K562 treated with DMSO at 1 percent for 48 hours (cell line): Measurements from ENCODE around the gene UQCR10. TPM values are rescaled to one million over a fixed set of nuclear protein-coding genes. Genes with fewer than 3 reads are reported as not detected.

Source experiments
- total RNA-seq: library from RNA; unstranded; fragments of 300-600 nt; gene quantifications from 2 replicates; pipeline ENCODE4 v1.2.3, GENCODE V29; 2022; ENCODE audit warnings: low replicate concordance; ENCODE audit errors: extremely low read depth

The UQCR10 gene
- total RNA-seq, result not detected in 2 replicates

DNA sequence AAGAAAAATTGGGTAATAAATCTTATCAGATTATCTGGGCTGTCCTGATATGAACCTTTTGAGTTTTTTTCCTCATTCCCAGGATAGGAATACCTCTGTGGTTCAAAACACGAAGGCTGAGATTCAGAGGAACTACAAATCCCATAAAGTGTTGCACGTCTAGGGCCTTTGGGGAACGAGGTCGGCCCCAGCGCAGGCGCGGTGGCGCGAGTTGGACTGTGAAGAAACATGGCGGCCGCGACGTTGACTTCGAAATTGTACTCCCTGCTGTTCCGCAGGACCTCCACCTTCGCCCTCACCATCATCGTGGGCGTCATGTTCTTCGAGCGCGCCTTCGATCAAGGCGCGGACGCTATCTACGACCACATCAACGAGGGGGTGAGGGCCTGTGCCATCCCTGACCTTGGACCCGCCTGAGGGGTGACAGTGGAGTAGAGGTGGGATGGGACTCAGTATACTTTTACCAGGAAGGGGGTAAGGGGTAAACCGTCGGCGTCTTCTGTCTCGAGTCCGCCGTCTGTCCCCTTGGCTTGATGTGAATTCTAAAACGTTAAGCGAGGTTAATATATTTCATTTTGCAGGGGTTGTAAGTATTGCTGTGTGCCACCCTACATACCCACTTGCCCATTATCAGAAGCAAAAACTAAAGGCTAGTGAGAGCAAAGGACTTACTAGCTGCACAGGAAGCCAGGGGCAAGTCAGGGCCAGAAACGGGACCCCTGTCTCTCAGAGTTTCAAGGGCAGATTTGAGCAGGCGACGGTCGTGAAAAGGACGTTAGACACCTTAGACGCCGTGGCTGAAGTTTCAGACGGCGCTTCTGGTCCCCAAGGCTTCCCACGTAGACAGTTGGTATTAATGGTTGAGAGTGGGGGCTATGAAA lies at the start of gene UQCR10:
Gene UQCR10 (plus strand): TSS at position 199 of the 881 bp plus-strand sequence. CDS start 30 bp downstream, at position 229.

DNA sequence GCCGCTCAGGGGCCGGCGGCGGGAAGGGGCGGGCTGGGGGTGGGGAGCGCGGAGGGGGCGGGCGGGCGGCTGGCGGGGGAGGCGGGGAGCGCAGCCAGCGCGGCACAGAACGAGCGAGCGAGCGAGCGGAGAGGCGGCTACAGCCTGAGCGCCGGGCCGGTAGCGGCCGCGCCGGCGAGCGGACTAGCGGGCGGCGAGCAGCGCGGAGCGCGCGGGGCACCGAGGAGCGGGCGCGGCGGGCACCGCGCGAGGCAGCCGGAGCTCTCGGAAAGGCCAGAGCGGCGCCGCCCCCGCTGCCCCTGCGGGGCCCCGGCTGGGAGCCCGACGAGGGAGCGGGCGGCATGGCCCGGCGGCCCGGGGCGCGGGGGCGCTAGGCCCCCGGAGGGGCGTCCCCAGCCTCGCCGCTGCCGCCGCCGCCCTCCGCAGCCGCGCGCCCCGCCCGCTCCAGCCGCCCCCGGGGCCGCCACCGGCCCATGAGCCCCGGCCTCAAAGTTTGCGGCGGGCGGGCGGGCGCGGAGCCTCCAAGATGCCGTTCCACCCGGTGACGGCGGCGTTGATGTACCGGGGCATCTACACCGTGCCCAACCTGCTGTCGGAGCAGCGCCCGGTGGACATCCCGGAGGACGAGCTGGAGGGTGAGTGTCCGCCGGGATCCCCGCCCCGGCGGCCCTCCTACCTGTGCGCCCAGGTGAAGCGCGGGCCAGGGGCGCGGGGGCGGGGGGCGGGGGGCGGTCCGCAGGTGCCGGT lies 47.1 kb upstream of the UQCR10 start, which contains the start of gene CABP7:
Gene CABP7 (plus strand): TSS at position 105 of the 747 bp plus-strand sequence. CDS start 422 bp downstream, at position 527.

DNA sequence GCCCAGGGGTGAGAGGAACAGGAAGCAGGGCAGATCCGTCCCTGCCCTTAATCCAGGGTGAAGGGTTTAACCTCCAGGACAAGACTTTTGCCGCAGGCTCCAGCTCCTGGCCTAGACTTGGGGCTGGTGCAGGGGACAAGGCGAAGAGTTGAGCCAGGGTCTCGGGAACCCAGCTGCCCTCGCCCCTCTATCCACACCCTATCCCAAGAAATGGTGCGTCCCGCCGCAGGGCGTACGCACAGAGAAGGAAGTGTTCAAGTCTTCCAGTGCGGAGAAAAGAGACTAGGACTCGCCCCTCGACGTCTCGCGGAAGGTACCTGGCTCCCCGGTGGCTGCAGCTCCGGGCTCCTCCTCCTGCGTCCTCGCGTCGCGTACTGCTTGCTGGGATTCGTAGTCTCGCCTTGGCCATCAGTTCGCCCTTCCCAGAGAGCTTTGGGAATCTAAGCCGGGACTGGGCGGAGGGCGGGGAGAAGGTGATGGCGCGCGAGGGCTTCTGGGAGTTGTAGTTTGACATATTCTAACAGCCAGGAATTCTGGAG lies 468 bp upstream of the UQCR10 start, which contains the start of gene ZMAT5:
Gene ZMAT5 (minus strand): TSS at position 376 of the 539 bp plus-strand sequence. CDS start 18,463 bp downstream, outside the sequence.

Other genes with a start within 250 kb of the UQCR10 start
- not detected in 2 replicates for gene THOC5, start 213.6 kb upstream of the UQCR10 start, total RNA-seq
- gene NIPSNAP1, start 186.3 kb upstream of the UQCR10 start, total RNA-seq, result not detected in 2 replicates
- not detected in 2 replicates for gene NF2, start 163.7 kb upstream of the UQCR10 start, total RNA-seq
- not detected in 2 replicates for gene CABP7, start 47.4 kb upstream of the UQCR10 start, total RNA-seq
- gene ZMAT5, start 362 bp upstream of the UQCR10 start, total RNA-seq, result not detected in 2 replicates
- 234 TPM in 1 of 2 replicates, not detected in the other for gene ASCC2, start 70.9 kb downstream of the UQCR10 start, total RNA-seq
- not detected in 2 replicates for gene MTMR3, start 115.8 kb downstream of the UQCR10 start, total RNA-seq